ENCODE data around the gene ELOVL3. TPM values are rescaled to one million over a fixed set of nuclear protein-coding genes. Genes with fewer than 3 reads are reported as not detected.
A peak's percentile ranks its signal among the peaks of the same experiment; 100 is the strongest.
"Not testable (repeated sequence)": the region's sequence is repeated elsewhere in the genome, so short reads cannot be mapped to it uniquely, and the experiment has no call there.

The ELOVL3 gene
- total RNA-seq, 1 experiment from 2014 or later: 0.61 TPM

- Histone ChIP-seq H3K27me3 (ENCODE audit: insufficient read depth, low read depth) (no peaks in the 10 kb centered on the region), H3K4me1 (replicated peaks; ENCODE audit: insufficient read depth) (peaks cover 23% of the 10 kb centered on the region), H3K4me2 (0 out of 2 replicates have a peak overlapping the region, but pooled peaks have one; percentile 93), H3K27ac (no peak overlapping the region), H3K9me3 (ENCODE audit: insufficient read depth, low read depth) (no peaks in the 10 kb centered on the region), H3K79me2 (ENCODE audit: low read depth) (peaks cover 58% of the 10 kb centered on the region), H4K20me1 (ENCODE audit: insufficient read depth) (peaks cover 12% of the 10 kb centered on the region), H3K4me3 (no peak overlapping the region), H3F3A (ENCODE audit: insufficient read depth, low read depth) (no peaks in the 10 kb centered on the region), H3K9me2 (ENCODE audit: insufficient read depth) (no peaks in the 10 kb centered on the region), H3K36me3 (ENCODE audit: low read depth) (no peaks in the 10 kb centered on the region), H2AFZ (no peak overlapping the region)
- BruUV-seq (replicated peaks): no TSS peak
- ChIA-PET CTCF (interaction anchor here (1.0 kb wide), 1 partner anchor 16 kb away, joined by 3 read pairs; no protein-coding TSS in a partner anchor), POLR2A (ENCODE audit: unreplicated experiment) (interaction anchor here (0.7 kb wide), 1 partner anchor 21 kb away, joined by 16 read pairs; no protein-coding TSS in a partner anchor)
- intact Hi-C loops (cut with micrococcal nuclease; ENCODE audit: unreplicated experiment): no loop called here
- no peak for DNase-seq
- TF ChIP-seq EZH2 (IDR thresholded peaks at IDR 0.05; ENCODE audit: low read depth): no peak
Observed at GRCh38 chr10:102247734-102248133, 21.6 kb downstream of the ELOVL3 start.

GRCh38 chr10:102252508-102252907 is 26.4 kb downstream of the ELOVL3 start:
- H3K4me1 ChIP-seq (replicated peaks; ENCODE audit: insufficient read depth); BruUV-seq (replicated peaks); H3K9me2 ChIP-seq (ENCODE audit: insufficient read depth); intact Hi-C loops (cut with micrococcal nuclease; ENCODE audit: unreplicated experiment); H4K20me1 ChIP-seq (ENCODE audit: insufficient read depth); H3K27ac ChIP-seq; H3F3A ChIP-seq (ENCODE audit: insufficient read depth, low read depth); H3K36me3 ChIP-seq (ENCODE audit: low read depth); DNase-seq; CTCF ChIA-PET; H2AFZ ChIP-seq; H3K4me3 ChIP-seq; H3K9me3 ChIP-seq (ENCODE audit: insufficient read depth, low read depth); H3K4me2 ChIP-seq; H3K27me3 ChIP-seq (ENCODE audit: insufficient read depth, low read depth): not testable (repeated sequence)
- peaks cover 70% of the 10 kb centered on the region for H3K79me2 ChIP-seq (ENCODE audit: low read depth)
- POLR2A ChIA-PET (ENCODE audit: unreplicated experiment): interaction anchor here (0.6 kb wide), 1 partner anchor 1878 kb away, joined by 4 read pairs; no protein-coding TSS in a partner anchor

- Histone ChIP-seq H3K4me1 (replicated peaks; ENCODE audit: insufficient read depth) (no peaks in the 10 kb centered on the region), H3K4me3 (no peak overlapping the region), H4K20me1 (ENCODE audit: insufficient read depth) (peaks cover 7% of the 10 kb centered on the region), H3K36me3 (ENCODE audit: low read depth) (0 out of 2 replicates have a peak, but pooled peaks cover 2% of the 10 kb centered on the region), H3K9me2 (ENCODE audit: insufficient read depth) (no peaks in the 10 kb centered on the region), H3K79me2 (ENCODE audit: low read depth) (peaks cover 50% of the 10 kb centered on the region), H3K4me2 (no peak overlapping the region), H3K27me3 (ENCODE audit: insufficient read depth, low read depth) (no peaks in the 10 kb centered on the region), H2AFZ (no peak overlapping the region), H3F3A (ENCODE audit: insufficient read depth, low read depth) (no peaks in the 10 kb centered on the region), H3K27ac (no peak overlapping the region), H3K9me3 (ENCODE audit: insufficient read depth, low read depth) (no peaks in the 10 kb centered on the region)
- intact Hi-C loops (cut with micrococcal nuclease; ENCODE audit: unreplicated experiment): no loop called here
- BruUV-seq (replicated peaks): no TSS peak
- CTCF ChIA-PET: no interaction called here
- DNase-seq: no peak
- POLR2A ChIA-PET (ENCODE audit: unreplicated experiment): no interaction called here
- TF ChIP-seq EZH2 (IDR thresholded peaks at IDR 0.05; ENCODE audit: low read depth): no peak
- TF ChIP-seq CTCF (conservative IDR thresholded peaks at IDR 0.05): no peak
Observed at GRCh38 chr10:102254426-102254825, 28.3 kb downstream of the ELOVL3 start.

GRCh38 chr10:102255404-102255803 is 29.3 kb downstream of the ELOVL3 start:
- no peak overlapping the region for H3K4me2 ChIP-seq
- intact Hi-C loops (cut with micrococcal nuclease; ENCODE audit: unreplicated experiment): no loop called here
- BruUV-seq (replicated peaks): no TSS peak
- no peaks in the 10 kb centered on the region for H3K4me1 ChIP-seq (replicated peaks; ENCODE audit: insufficient read depth)
- ChIA-PET CTCF (no interaction called here), POLR2A (ENCODE audit: unreplicated experiment) (no interaction called here)
- peaks cover 7% of the 10 kb centered on the region; the same call in 1 of the 2 replicates for H4K20me1 ChIP-seq (ENCODE audit: insufficient read depth)
- no peak overlapping the region for H3K27ac ChIP-seq
- H2AFZ ChIP-seq: no peak overlapping the region
- DNase-seq: no peak
- H3F3A ChIP-seq (ENCODE audit: insufficient read depth, low read depth): no peaks in the 10 kb centered on the region
- no peaks in the 10 kb centered on the region for H3K27me3 ChIP-seq (ENCODE audit: insufficient read depth, low read depth)
- H3K9me3 ChIP-seq (ENCODE audit: insufficient read depth, low read depth): no peaks in the 10 kb centered on the region
- no peak overlapping the region for H3K4me3 ChIP-seq
- H3K79me2 ChIP-seq (ENCODE audit: low read depth): peaks cover 43% of the 10 kb centered on the region
- H3K9me2 ChIP-seq (ENCODE audit: insufficient read depth): no peaks in the 10 kb centered on the region
- TF ChIP-seq CTCF (conservative IDR thresholded peaks at IDR 0.05): no peak
- TF ChIP-seq EZH2 (IDR thresholded peaks at IDR 0.05; ENCODE audit: low read depth): no peak
- H3K36me3 ChIP-seq (ENCODE audit: low read depth): 0 out of 2 replicates have a peak, but pooled peaks cover 4% of the 10 kb centered on the region

Measured in PC-9 (cell line).